ENCODE results near the gene CDSN.

Gene CDSN

GRCh38 chr6:31116661-31117385 lies 3.4 kb downstream of the CDSN start:
- in situ Hi-C loops (cut with HindIII; ENCODE audit: low sequenced_read_pairs), result no loop called here
- H3K4me3 ChIP-seq (ENCODE audit: low read depth, low read length), result no peak overlapping the region
- DNase-seq (ENCODE audit: low read depth), result no peak
- TF ChIP-seq CTCF (IDR thresholded peaks at IDR 0.05; ENCODE audit: low read depth, low read length, missing control alignments), result no peak

GRCh38 chr6:31115941-31116560 lies 4.2 kb downstream of the CDSN start:
- in situ Hi-C loops (cut with HindIII; ENCODE audit: low sequenced_read_pairs), result no loop called here
- DNase-seq (ENCODE audit: low read depth), result no peak
- H3K4me3 ChIP-seq (ENCODE audit: low read depth, low read length), result no peak overlapping the region
- no peak for TF ChIP-seq CTCF (IDR thresholded peaks at IDR 0.05; ENCODE audit: low read depth, low read length, missing control alignments)

- in situ Hi-C loops (cut with HindIII; ENCODE audit: low sequenced_read_pairs), result loop anchor here (5.0 kb wide), 1 partner anchor 32 kb away; no protein-coding TSS in a partner anchor
- peak overlapping the region; percentile 19 for H3K4me3 ChIP-seq (ENCODE audit: low read depth, low read length)
- DNase-seq (ENCODE audit: low read depth), result peak; percentile 35
- TF ChIP-seq CTCF (IDR thresholded peaks at IDR 0.05; ENCODE audit: low read depth, low read length, missing control alignments), result peak; percentile 54
Measured at GRCh38 chr6:31114970-31115849, 5.0 kb downstream of the CDSN start.

GRCh38 chr6:31114541-31114878 lies 5.7 kb downstream of the CDSN start, which contains the start of gene PSORS1C1:
Gene PSORS1C1, plus strand, starts transcription at chr6:31114800. Its CDS starts 14,833 bp downstream, at chr6:31129633.
- peak; percentile 93 for DNase-seq (ENCODE audit: low read depth)
- peak within 1 kb of the TSS; percentile 19 for H3K4me3 ChIP-seq (ENCODE audit: low read depth, low read length)
- in situ Hi-C loops (cut with HindIII; ENCODE audit: low sequenced_read_pairs), result loop anchor here (5.0 kb wide), 1 partner anchor 33 kb away; no protein-coding TSS in a partner anchor
- TF ChIP-seq CTCF (IDR thresholded peaks at IDR 0.05; ENCODE audit: low read depth, low read length, missing control alignments), result no peak

- TF ChIP-seq CTCF (IDR thresholded peaks at IDR 0.05; ENCODE audit: low read depth, low read length, missing control alignments), result no peak
- in situ Hi-C loops (cut with HindIII; ENCODE audit: low sequenced_read_pairs), result loop anchor here (5.0 kb wide), 1 partner anchor 33 kb away; no protein-coding TSS in a partner anchor
- DNase-seq (ENCODE audit: low read depth), result peak; percentile 94
- H3K4me3 ChIP-seq (ENCODE audit: low read depth, low read length), result no peak overlapping the region
Measured at GRCh38 chr6:31113861-31114540, 6.2 kb downstream of the CDSN start.

- in situ Hi-C loops (cut with HindIII; ENCODE audit: low sequenced_read_pairs), result loop anchor here (5.0 kb wide), 1 partner anchor 35 kb away; no protein-coding TSS in a partner anchor
- no peak for DNase-seq (ENCODE audit: low read depth)
- H3K4me3 ChIP-seq (ENCODE audit: low read depth, low read length), result no peak within 1 kb of the TSS
- TF ChIP-seq CTCF (IDR thresholded peaks at IDR 0.05; ENCODE audit: low read depth, low read length, missing control alignments), result no peak
Measured at GRCh38 chr6:31112478-31112877, 7.8 kb downstream of the CDSN start, which contains the start of gene C6orf15. Gene C6orf15, minus strand, starts transcription at chr6:31112575. Its CDS starts 20 bp downstream, at chr6:31112555.

All from astrocyte of the cerebellum (primary cell).